ENCODE data around the gene CWH43. TPM values are rescaled to one million over a fixed set of nuclear protein-coding genes. Genes with fewer than 3 reads are reported as not detected.

CWH43 gene
- total RNA-seq = not detected in 2 replicates

GRCh38 chr4:48985976-48986653 lies at the start of gene CWH43:
TSS of gene CWH43 (plus strand) at chr4:48986275. CDS start at chr4:48986430, 155 bp downstream.

Small RNA genes lying within 50 kb of the gene (small RNA-seq; reads per million reads assigned to genes)
- not detected for gene AC020593.1

Other genes with a start within 250 kb of the CWH43 start
- 31.2 and 50.8 TPM in 2 replicates for gene FRYL, start 206.0 kb upstream of the CWH43 start, total RNA-seq
- 71.7 and 80.5 TPM in 2 replicates for gene OCIAD1, start 155.2 kb upstream of the CWH43 start, total RNA-seq
- gene OCIAD2, start 79.5 kb upstream of the CWH43 start, total RNA-seq = 2.2 and 2.9 TPM in 2 replicates